Measurements from ENCODE around the gene DCBLD1.

The DCBLD1 gene

DNA sequence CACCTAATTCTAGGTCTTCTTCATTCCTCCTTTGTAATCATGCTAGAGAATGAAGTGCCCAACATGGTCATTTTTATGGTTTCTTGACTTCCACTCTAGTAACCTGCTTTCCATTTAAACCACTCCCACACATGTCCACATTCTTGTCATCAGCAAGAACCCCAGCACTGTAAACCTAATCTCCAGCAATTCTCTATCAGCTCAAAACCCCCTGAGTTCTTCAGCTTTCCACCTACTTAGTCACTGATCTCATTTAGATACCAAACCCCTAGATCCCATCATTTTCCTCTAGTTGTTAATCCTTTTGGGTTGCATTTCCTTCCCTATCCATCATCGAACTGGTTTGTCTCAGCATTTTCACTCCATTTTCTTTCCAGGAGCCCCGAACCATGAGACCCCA is 70.1 kb downstream of the DCBLD1 start:
- in situ Hi-C loops (cut with HindIII; ENCODE audit: low sequenced_read_pairs) = no loop called here

- in situ Hi-C loops (cut with HindIII; ENCODE audit: low sequenced_read_pairs) = no loop called here
Measured at GRCh38 chr6:117553142-117553541, 70.7 kb downstream of the DCBLD1 start.

DNA sequence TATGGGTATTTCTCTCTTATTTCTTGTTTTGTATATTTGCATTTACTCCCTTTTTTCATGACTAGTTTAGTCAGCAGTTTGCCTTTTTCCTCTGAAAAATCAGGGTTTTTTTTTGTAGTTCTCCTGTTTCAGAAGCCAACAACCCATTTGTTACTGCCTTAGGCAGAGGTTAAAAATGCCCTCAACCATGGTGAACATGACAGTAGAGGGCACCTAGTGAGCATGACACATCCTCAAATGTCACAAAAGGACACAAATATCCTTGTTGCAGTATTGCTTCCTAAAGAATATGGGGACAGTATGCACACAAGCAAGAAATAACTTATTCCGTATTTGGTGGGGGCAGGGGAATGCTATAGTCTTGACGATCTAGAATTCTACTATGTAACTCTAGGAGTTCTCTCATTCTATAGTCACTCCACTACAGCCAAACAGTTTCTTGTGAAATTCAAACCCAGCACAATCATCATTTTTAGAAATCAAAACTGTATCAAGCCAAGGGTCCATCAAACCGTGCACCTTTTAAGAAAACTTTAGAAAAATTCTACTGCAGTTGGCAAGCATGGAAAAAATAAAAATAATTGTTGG is 72.9 kb downstream of the DCBLD1 start:
- in situ Hi-C loops (cut with HindIII; ENCODE audit: low sequenced_read_pairs) = no loop called here

DNA sequence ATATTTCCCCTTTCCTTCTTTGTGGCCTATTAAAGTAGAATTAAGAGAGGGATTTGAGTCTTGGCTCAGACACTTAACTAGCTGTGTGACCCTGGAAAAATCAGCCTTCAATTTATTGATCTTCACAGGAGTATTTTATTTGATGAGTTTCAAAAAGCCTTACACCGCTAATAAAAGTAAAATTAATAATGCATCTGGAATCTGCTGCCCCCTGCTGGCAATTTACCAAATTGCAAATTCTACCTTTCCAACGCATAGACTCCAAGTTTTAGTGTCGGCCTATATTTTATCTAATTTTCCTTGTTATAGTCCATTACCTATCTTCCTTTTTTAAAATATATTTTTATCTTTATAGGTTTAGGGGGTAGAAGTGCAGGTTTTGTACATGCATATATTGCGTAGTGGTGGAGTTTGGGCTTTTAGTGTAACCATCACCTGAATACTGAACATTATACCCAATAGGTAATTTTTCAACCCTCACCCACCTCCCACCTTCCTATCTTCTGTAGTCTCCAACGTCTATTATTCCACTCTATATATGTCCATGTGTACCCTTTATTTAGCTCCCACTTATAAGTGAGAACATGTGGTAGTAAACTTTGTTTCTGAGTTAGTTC is 73.5 kb downstream of the DCBLD1 start:
- in situ Hi-C loops (cut with HindIII; ENCODE audit: low sequenced_read_pairs) = no loop called here

DNA sequence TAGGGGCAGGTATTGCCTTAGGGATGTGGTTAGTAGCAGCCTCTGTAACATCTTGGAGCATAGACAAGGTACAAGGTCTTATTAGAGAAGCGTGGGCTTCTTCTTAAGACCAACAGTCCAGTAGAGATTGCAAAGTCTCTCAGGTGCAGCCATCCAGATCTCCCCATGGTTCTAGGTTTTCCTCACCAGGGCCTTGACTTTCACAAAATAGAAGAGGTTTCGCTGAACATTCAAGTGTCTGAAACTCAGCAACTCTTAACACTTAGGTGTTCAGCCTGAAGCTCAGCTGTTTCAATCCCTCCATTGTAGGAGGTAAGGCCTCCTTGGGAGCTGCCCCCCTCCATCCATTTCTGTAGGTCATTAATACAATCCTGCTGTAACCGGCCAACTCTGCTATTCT is 75.5 kb downstream of the DCBLD1 start:
- in situ Hi-C loops (cut with HindIII; ENCODE audit: low sequenced_read_pairs) = no loop called here

GRCh38 chr6:117558818-117559217 is 76.3 kb downstream of the DCBLD1 start:
- in situ Hi-C loops (cut with HindIII; ENCODE audit: low sequenced_read_pairs) = no loop called here

- in situ Hi-C loops (cut with HindIII; ENCODE audit: low sequenced_read_pairs) = no loop called here
Measured at GRCh38 chr6:117559299-117559698, 76.8 kb downstream of the DCBLD1 start.

GRCh38 chr6:117561128-117561527 is 78.7 kb downstream of the DCBLD1 start:
- in situ Hi-C loops (cut with HindIII; ENCODE audit: low sequenced_read_pairs) = no loop called here

DNA sequence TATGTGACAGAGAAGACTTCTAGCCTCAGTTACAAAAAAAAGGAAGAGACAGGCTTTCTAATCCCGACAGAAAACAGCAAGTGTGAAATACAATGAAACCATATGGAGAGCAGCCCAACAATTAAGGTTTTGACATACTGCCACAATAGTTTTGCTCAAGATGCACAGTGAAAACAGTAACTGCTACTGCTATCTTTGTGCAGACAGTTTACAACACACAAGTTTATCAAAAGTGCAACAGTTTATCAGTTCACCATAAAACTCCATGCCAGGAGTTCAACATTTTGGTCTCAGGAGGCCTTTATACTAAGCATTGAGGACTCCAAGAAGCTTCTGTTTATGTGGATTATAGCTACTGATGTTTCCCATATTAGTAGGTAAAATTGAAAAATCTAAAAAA is 82.2 kb downstream of the DCBLD1 start:
- in situ Hi-C loops (cut with HindIII; ENCODE audit: low sequenced_read_pairs) = no loop called here

DNA sequence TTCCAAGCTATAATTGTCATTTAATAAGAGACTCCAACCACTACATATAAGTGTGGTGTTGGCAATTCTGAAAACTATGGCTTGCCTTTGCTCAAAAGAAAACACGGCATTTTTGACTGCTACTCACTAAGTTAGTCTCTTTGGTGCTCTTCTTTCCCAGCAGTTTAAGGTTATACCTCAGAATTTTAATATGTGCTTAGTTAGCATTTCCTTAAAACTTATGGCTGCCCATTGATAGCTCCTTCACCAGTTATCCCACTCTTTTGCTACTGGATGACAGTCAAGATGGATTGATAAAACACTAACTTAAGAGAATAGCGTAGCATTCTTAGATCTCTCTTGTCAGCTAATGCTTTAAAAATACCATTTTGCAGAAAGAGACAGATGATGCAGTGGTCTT is 85.8 kb downstream of the DCBLD1 start:
- in situ Hi-C loops (cut with HindIII; ENCODE audit: low sequenced_read_pairs) = no loop called here

GRCh38 chr6:117568831-117569410 is 86.4 kb downstream of the DCBLD1 start:
- in situ Hi-C loops (cut with HindIII; ENCODE audit: low sequenced_read_pairs) = no loop called here

- in situ Hi-C loops (cut with HindIII; ENCODE audit: low sequenced_read_pairs) = no loop called here
Measured at GRCh38 chr6:117573006-117573680, 90.7 kb downstream of the DCBLD1 start.

DNA sequence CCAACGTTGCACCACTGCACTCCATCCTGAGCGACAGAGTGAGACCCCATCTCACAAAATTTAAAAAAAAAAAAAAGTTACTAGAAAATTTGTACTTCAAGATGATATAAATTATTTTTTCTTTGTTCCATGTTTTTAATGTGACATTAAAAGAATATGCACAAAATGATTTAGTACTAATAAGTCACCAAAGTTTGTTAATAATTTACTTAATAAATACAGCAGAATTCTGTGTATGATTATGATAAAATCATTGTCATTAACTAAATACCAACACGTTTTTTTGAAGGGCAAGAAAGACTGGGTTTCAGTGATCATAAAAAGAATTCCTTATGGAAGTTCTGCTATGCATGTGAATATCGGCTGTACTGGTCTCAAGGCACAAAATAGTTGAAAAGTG is 91.7 kb downstream of the DCBLD1 start:
- in situ Hi-C loops (cut with HindIII; ENCODE audit: low sequenced_read_pairs) = no loop called here

- in situ Hi-C loops (cut with HindIII; ENCODE audit: low sequenced_read_pairs) = no loop called here
Measured at GRCh38 chr6:117585647-117586046, 103.2 kb downstream of the DCBLD1 start.

DNA sequence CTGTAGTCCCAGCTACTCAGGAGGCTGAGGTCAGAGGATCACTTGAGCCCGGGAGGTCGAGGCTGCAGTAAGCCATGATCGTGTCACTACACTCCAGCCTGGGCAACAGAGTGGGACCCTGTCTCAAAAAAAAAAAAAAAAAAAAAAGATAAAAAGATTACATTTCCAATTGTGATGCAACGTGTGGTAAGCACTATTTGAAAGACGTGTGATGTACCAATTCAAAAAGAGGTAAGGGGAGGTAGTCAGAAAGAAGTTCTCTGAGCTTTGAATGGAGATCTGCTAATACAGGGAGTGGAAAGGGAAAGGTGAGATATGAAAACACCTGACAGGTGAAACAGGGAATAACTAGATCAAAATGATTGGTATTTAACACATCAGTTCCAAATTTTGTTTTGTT is 108.0 kb downstream of the DCBLD1 start:
- in situ Hi-C loops (cut with HindIII; ENCODE audit: low sequenced_read_pairs) = no loop called here

GRCh38 chr6:117591405-117591804 is 108.9 kb downstream of the DCBLD1 start:
- in situ Hi-C loops (cut with HindIII; ENCODE audit: low sequenced_read_pairs) = no loop called here

GRCh38 chr6:117592983-117593759 is 110.7 kb downstream of the DCBLD1 start:
- in situ Hi-C loops (cut with HindIII; ENCODE audit: low sequenced_read_pairs) = no loop called here

DNA sequence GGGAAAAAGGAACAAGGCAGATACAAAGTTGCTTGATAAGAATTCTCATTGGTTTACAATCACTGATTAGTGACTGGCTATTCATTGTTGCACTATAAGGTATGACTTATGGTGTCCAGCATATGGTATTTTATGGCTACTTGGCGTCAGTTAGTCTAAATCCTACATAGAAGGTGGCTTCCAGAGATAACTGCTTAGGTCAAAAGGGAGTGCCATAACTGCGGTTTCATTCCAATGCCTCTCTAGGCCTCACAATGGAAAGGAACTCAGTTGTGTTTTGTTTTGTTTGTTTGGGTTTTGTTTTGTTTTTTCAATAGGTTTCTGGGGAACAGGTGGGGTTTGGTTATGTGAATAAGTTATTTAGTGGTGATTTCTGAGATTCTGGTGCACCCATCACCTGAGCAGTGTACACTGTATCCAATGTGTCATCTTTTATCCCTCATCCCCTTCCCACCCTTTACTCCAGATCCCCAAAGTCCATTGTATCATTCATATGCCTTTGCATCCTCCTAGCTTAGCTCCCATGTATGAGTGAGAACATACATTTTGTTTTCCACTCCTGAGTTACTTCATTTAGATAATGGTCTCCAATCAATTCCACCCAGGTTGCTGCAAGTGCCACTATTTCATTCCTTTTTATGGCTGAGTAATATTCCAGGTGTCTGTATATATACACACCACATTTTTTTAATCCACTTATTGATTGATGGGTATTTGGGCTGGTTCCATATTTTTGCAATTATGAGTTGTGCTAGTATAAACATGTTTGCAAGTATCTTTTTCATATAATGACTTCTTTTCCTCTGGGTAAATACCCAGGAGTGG is 112.8 kb downstream of the DCBLD1 start:
- in situ Hi-C loops (cut with HindIII; ENCODE audit: low sequenced_read_pairs) = no loop called here

GRCh38 chr6:117597755-117598154 is 115.3 kb downstream of the DCBLD1 start:
- in situ Hi-C loops (cut with HindIII; ENCODE audit: low sequenced_read_pairs) = no loop called here
